GM18858 (cell line): ENCODE measurements around the gene PTX3.

Source experiments
- ATAC-seq: cut with Tn5 transposase; IDR thresholded peaks from one replicate; pipeline ENCODE4 v1.9.1; 2021; ENCODE audit not compliant: unreplicated experiment

The PTX3 gene

DNA sequence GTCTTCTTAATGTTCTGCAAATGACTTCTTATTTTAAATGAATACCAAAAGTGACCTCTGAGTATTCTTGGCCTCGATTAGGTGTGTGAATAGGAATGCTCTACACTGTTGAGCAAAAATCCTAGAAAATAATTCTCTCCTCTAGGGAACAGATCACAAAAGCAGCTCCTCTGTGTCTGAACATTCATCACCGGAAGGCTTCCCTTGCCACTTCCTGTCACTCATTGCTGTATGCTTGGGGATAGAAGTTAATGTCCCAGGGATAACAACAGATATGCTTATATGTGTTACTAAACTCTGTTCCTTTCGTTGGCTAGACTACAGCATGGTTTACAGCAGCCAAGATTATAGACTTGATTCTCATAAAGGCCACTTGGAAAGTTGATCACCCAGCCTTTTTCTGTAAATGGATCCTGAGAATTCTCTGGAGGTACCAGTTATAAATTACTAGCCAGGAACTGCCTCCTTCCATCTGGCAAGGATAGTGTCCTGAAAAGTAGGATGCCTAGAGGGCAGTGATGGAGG, 16.0 kb upstream of the PTX3 start:
- ATAC-seq, result no peak

DNA sequence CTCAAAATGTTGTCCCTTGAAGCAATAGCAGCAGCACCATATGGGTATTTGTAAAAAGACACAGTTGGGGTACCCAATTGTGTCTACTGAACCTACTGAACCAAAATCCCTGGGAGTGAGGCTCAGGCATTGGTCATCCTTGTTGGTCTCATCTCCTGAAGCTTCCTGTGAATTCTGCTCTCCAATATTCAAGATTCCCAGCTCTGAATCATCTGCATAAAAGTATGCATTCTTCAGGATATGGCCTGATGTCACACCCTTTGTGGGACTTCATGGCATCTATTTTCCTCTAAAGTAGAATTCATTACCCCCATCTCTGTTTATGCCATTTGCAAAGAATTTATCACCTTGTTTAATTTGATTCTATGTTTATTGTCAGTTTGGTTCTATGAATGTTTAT, 13.3 kb upstream of the PTX3 start:
- ATAC-seq, result no peak

DNA sequence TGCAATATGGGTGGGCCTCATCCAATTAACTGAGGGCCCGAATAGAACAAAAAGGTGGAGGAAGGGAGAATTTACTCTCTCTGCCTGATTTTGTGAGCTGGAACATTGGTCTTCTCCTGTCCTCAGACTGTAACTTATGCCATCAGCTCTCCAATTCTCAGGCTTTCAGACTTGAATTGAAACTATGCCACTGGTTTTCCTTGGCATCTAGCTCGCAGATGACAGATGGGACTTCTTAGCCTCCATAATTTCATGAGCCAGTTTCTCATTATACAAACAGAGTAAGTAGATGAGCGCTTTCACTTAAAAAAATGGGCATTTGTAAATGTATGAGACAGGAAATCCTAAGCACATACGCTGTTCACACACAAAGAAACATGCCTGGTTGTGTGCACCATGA, 8.7 kb upstream of the PTX3 start:
- ATAC-seq, result no peak

DNA sequence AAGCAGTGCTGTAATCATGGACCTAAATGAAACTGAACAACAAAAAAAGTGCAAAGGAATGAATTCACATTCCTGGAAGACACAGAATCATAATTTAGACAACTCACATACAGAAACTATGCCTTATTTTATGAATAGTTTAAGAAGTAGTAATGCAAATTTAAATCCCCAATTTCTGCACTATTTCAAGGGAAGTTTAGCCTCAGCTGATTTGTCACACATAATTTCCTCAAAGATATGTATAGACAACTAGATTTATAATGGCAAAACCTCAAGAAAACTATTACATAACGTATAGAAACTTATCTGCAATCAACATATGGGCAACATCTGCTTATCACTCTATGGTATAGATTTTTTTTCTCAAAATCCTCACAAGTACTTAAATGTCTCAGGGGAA, 7.8 kb upstream of the PTX3 start:
- no peak for ATAC-seq

DNA sequence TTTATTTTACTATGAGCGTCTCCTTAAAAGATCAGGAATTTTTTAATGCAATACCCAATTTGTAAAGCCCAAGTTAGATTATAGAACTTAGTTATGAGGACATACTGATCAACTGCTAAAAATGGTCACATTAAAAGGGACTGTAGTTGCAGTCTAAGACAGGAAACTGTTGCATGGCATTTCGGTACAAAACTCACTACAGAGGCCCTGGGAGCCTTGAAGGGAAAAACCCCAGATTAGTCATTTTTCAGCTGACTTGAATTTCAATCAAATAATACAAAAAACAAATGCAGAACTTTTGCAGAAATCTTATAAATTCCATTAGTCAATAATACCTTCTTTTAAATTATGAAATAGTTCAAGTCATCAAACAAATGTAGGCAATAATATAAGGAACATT, 6.9 kb upstream of the PTX3 start:
- no peak for ATAC-seq

DNA sequence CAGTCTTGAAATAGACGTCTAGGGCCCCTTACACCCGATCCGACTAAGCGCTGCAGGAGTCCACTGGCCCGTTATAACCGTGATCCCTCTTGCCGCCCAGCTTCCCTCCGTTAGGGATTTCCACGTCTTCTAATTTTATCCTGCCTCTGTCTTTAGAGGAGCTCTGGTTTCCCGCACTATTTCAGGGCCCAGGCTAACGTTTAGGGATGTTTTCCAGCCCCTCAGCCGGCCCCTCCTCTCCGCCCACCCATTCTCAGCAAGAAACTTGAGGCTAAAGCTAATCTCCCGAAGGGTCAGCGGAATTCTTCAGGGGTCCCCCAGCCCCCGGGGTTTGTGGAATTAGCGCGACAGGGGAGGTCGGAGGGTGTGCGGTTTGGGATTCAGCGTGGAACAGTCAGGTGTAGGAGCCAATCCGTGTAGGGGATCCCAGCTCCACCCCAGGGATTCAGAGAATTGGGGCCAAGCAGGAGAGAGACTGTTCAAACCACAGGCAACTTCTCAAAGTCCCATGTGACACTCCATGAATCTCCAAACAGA, 1.6 kb downstream of the PTX3 start:
- no peak for ATAC-seq

DNA sequence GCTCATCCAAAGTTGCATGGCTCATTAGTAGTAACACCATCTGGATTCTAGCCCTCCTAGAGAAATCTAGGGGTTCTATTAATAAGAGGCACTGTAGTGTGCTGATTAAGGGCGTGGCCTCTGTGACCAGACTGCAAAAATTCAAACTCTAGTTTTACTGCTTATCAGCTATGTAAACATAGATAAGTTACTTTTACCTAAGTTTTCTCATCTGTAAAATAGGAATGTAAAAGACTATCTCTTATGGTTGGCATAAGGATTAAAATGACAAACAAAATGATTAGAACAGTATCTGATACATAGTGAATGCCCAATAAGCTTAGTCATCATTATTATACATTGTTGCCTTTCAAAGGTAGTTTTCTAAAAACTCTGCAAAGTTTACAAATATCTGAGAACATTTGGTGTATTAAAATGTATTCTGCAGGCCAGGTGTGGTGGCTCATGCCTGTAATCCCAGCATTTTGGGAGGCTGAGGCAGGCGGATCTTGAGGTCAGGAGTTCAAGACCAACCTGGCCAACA, 4.5 kb downstream of the PTX3 start:
- ATAC-seq, result no peak

DNA sequence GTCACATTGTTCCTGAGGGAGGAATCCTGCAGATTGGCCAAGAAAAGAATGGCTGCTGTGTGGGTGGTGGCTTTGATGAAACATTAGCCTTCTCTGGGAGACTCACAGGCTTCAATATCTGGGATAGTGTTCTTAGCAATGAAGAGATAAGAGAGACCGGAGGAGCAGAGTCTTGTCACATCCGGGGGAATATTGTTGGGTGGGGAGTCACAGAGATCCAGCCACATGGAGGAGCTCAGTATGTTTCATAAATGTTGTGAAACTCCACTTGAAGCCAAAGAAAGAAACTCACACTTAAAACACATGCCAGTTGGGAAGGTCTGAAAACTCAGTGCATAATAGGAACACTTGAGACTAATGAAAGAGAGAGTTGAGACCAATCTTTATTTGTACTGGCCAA, 6.1 kb downstream of the PTX3 start:
- no peak for ATAC-seq

DNA sequence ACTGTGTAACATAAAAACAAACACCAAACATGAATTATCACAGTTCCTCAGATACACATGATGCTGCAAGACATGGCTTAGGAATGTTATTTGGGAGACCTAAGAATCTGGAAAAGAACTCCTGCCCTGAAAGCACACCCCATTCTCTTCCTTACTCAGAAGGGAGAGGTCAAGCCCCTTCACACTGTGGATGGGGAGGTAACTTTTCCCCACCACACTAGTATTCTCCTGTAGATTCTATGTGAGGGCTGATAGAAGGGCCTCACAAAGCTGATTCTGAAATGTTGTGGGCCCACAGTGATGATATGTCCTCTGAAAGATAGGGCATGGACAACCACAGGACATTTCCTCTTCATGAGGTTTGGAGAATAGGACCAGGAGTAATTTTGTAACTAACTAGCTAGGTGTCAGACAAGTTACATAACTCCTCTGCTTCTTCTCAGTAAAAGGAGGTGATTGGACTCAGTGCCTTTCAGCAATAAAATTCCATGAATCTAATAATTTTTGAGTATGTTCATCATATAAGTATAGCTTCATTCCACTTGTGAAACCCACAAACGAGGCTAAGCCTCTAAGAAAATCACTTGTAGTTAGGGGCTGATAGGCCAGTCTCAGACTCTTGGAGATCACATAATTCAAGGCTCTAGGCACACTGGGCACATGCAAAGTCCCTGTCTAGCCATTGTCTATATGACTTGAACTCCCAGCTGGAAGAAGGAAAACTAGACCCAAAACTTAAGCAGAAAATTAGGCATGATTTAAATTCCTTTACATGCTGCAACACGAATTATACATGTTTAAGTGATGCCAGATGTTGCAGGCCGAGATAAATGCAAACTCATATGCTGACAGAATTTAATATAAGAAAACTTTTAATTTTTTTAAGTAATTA, 7.5 kb downstream of the PTX3 start:
- no peak for ATAC-seq

DNA sequence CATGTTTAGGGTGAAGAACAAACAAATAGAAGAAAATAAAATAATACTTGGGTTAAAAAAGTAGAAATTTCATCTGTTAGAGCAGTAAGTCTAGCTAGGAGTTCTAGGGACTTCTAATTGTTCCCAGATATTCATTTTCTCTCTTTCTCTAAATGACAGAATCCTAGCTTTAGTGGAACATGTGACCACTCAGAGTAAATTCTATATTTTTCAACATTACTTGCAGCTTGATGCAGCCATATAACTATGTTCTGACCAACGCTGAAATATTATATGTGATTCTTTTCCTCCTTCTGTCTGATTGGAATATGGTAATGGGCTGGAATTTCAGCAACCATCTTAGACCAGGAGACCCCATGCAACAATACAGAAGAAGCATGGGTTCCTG, 8.1 kb downstream of the PTX3 start:
- ATAC-seq, result no peak

DNA sequence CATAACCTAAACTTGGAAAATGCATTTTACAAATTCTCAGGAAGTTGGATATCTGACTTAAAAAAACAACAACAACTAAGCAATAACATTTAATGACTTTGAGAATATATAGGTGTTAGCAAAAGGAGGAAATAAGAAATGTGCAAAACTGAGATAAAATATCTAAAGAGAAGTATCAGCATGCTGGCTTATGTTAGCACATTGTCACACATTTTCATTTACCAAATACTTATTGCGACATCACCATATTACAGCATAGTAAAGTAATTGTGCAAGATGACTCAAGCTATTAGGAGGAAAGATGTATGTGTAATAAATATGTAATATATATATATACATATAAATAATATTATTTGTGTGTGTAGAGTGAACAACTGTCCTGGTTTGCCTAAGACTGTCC, 9.2 kb downstream of the PTX3 start:
- no peak for ATAC-seq

DNA sequence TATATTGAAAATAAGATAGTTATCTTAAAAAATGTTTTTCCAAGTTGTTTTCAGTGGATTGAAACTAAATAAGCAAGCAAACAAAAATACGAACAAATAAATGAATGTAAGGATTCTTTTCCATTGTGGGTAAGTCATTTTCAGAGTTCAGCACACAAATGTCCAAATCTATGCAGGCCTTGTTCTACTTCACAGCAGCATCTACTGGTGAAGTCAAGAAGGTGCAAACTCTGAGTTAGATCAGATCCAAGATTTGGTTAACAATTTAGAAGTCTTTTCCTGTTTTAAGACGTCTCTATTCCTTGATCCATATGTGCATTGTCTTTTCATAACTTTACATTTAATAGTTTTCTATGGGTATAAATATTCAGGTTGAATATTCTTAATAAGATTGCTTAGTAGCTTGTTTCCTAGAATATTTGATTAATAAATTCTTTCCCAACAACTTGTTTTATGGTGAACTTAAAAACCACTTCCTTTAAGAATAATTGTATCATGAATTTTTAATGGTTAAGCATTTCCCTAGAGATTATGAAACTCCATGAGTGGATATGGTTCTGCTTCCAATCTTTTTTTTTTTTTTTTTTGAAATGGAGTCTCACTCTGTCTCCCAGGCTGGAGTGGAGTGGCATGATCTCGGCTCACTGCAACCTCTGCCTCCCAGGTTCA, 10.5 kb downstream of the PTX3 start:
- ATAC-seq, result no peak

DNA sequence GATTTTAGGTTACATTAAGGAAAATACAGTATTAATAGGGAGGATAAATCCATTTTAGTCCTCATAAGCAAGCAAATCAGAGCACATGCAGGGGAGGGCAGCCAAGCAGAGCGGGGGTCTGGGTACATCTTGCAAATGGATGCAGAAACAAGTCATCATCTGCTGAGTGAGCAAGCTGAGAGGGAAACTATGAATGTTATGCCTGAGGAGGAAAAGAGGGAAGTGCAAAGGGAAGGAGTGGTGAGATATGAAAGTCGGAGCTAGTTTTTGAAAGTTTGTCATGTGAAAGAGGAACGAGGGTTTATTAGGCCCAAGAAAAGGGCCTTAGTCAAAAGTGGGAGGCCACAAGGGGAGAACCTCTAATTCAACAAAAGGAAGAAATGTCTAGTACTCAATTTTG, 15.4 kb downstream of the PTX3 start:
- ATAC-seq, result no peak

DNA sequence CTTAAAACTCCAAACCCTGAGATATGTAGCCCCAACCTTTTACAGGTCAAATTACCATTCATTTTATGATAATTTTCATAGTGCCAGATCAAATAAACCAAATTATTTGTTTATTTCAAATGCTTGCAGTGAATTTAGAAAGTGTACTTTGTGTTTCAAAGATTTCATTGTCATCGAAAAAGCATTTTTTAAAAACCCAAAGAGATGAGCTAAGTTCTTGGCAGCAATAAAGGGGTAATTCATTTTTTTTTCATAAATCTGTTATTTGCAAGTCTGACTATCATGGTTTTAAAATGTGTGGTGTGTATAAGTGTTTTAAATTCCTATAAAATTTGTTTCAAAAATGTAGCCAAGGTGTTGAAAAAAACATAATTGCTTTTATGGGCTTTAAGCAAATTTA, 17.2 kb downstream of the PTX3 start:
- no peak for ATAC-seq

DNA sequence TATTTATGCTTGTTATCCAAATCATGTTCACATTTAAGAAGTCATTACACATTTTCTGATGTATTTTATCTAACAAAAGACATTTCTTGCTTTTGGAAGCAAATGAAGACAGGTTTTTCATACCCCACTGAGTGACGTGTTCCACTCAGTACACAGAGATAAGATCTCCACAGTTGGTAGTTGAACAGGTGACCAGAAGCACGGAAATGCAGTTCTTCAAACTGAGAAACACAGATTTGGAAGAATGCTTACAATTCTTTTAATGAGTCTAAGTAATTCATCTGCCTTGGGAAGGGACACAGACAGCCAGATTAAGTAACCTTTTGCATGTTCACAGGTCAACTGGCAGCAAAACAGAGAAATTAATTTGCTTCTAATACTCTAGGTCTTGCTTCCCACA, 23.1 kb downstream of the PTX3 start:
- no peak for ATAC-seq

DNA sequence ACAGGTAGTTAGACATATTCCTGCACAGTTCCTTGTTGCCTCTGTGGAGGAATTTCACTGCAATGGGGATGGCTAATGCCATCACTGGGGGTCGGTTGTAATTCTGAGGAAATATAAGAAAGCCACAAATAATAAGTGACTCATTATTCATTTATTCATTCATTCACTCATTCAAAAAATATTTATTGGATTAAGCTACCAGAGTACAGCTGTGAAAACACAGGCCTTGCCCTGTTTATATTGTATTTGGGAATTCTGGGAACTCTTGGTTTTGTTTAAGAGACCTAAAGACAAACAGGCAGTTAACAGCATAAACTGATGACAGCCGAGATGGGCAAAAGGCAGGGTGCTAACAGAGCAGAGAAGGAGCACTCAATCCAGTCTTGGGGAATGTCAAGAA, 23.6 kb downstream of the PTX3 start:
- no peak for ATAC-seq

DNA sequence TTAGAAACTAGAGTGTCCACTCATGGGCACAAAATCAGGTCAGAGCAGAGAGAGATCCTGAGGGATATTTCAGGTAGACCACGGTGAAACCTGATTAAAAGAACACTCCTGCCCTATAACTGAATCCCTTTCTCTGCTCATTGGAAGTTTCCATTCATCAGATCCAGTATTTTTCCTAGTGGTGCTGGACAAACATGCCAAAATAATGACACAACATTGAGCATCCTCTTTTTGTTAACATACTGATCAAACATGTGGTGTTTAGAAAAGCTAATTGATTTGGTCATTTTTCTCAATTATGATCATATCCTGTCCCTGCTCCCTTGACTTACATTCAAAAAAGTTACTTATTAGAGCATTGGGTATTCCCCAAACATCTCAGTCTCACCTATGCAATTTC, 27.2 kb downstream of the PTX3 start:
- no peak for ATAC-seq

DNA sequence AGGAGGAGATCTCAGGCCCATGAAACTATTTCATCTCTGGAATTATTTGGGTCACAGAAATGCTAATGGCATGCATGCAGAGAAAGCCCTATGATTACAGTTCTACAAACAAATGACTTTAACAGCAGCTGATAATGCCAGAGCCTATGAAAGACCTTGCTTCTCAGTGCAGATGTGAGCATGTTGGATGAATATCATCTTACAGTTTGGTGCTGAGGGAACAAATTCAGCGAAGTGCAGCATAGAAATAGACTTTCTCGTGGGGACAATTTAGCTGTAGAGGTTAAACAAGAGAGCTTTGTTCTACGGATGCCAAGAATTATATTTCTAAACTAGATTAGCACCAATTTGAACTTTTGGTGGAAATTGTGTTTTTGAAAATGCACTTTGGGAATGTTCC, 27.7 kb downstream of the PTX3 start:
- no peak for ATAC-seq

DNA sequence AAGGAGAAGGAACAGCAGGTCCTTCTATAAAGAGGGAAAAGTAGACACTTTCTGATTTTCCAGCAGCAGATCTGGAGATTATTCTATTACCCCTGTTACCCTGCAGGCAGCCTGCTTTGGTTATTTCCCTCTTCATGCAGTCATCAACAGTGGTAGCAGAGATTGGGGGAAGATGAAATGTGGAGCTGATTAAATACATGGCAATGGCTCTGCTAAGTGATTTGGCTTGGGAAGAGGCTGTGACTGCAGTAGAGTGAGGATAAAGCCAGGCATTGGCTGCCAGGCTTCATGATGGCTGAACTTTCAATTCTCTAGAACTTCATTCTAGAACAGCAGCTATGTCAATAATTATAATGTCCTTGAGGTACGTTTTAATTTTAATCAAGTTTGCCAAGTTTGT, 29.1 kb downstream of the PTX3 start:
- no peak for ATAC-seq

DNA sequence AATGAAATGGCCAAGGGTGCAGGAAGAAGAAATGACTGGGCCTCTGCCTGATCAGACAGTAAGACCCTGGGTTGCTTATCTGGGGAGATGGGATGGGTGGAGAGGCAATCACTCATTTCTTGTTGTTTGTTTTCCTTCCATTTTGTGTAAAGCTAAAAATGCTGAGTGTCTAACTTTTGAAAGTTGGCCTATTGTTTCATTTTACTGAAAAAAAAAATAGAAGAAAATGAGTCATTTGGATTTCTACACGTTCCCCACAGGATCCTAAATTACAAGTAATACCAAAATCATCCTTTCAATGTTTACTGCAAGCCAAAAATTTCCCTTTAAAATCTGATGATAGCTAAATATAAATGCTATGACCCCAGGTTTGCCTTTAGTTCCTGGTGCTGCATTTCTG, 30.6 kb downstream of the PTX3 start:
- no peak for ATAC-seq

DNA sequence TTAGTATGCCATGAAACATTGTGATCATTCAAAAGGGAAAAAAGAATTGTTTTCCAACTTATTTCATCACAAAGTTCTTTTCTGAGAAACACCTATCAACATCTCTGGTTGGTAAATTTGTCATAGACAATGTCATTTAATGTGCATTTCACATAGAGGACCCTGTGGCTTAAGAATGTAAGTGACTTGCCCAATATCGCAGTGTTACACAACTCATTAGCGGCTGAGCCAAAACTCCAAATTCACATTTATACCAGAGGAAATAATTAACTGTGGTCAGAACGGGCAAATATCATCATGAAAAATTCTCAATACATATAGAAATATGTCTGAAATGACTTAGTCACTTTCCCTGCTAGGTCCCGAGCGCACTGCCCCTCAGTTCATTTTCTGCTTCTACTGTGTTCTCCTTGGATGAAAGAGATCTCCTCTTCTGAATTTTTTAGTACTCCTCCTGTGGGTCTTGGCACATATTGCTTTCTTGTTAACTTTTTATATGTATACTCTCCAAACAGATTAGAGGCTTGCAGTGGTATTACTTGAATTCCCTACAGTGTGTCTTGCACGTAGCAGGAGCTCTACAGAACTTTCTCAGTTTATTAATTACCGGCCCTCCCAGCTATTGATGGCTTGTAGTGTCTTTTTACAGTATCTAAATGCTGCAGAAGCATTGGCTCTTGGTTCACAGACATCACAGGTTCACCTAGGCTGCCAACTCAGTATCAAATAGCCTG, 33.1 kb downstream of the PTX3 start:
- ATAC-seq, result no peak
